Astrocyte of the cerebellum (primary cell): ENCODE data around the gene SPRED3.

Source experiments
- DNase-seq: peaks from one replicate; pipeline ENCODE4 v3.0.0-alpha.2; 2011; ENCODE audit warnings: low read depth
- H3K4me3 ChIP-seq: 2 replicates; pipeline ENCODE4 v1.5.1; 2011; ENCODE audit warnings: mild to moderate bottlenecking, low read depth, low read length, moderate library complexity
- CTCF ChIP-seq: IDR thresholded peaks from 2 replicates; pipeline ENCODE4 v1.5.1; 2012; ENCODE audit warnings: low read length, low read depth, moderate library complexity, mild to moderate bottlenecking; ENCODE audit errors: missing control alignments
- in situ Hi-C: cut with HindIII; loops from 2 replicates; pipeline ENCODE4 v1.10.0; 2017; ENCODE audit warnings: low sequenced_read_pairs

SPRED3 gene

GRCh38 chr19:38392707-38393308 is 4.3 kb downstream of the SPRED3 start:
- in situ Hi-C loops: no loop called here
- DNase-seq: no peak

GRCh38 chr19:38394488-38394887 is 6.0 kb downstream of the SPRED3 start:
- no peak overlapping the region for H3K4me3 ChIP-seq
- TF ChIP-seq CTCF: no peak
- no peak for DNase-seq
- in situ Hi-C loops: no loop called here

More at GRCh38 chr19:38392707-38393308, 4.3 kb downstream of the SPRED3 start:
- no peak for TF ChIP-seq CTCF
- H3K4me3 ChIP-seq: no peak overlapping the region

GRCh38 chr19:38395381-38396114 is 7.1 kb downstream of the SPRED3 start:
- TF ChIP-seq CTCF: no peak
- H3K4me3 ChIP-seq: no peak overlapping the region
- no peak for DNase-seq
- in situ Hi-C loops: no loop called here

GRCh38 chr19:38399081-38399480 is 10.6 kb downstream of the SPRED3 start:
- H3K4me3 ChIP-seq: no peak overlapping the region
- no peak for TF ChIP-seq CTCF
- no peak for DNase-seq
- in situ Hi-C loops: no loop called here

- in situ Hi-C loops: no loop called here
- no peak overlapping the region for H3K4me3 ChIP-seq
- DNase-seq: no peak
- TF ChIP-seq CTCF: no peak
Measured at GRCh38 chr19:38399537-38399936, 11.0 kb downstream of the SPRED3 start.

- no peak for DNase-seq
- no peak overlapping the region for H3K4me3 ChIP-seq
- no peak for TF ChIP-seq CTCF
- in situ Hi-C loops: no loop called here
Measured at GRCh38 chr19:38400361-38400760, 11.9 kb downstream of the SPRED3 start.
